ENCODE results near the gene BCAT1.
"Not testable (repeated sequence)": the region's sequence is repeated elsewhere in the genome, so short reads cannot be mapped to it uniquely, and the experiment has no call there.

The BCAT1 gene

DNA sequence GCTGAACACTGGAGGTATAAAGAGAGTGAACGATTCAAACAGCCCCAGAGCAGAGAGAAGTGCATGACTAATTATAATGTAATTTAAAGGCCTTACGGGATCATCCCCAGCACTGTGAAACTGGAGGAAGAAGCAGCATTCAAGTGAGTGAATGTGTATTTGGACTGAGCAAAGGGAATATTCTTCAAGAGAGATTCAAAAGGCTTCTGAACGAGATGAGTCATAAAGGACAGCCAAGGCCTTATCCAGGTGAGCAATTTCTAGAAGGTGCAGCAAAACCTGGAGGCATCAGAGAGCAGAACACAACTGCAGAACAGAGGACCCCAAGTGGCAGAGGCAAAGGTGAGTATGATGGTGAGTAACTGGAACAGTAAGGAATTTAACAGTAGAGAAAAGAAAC, 127.2 kb downstream of the BCAT1 start:
- no peak overlapping the region; the same call in 1 of the 2 replicates for H3K4me3 ChIP-seq (ENCODE audit: low read depth, low read length)
- DNase-seq (ENCODE audit: low read depth) = peak; percentile 29
- TF ChIP-seq, protein P1, sequence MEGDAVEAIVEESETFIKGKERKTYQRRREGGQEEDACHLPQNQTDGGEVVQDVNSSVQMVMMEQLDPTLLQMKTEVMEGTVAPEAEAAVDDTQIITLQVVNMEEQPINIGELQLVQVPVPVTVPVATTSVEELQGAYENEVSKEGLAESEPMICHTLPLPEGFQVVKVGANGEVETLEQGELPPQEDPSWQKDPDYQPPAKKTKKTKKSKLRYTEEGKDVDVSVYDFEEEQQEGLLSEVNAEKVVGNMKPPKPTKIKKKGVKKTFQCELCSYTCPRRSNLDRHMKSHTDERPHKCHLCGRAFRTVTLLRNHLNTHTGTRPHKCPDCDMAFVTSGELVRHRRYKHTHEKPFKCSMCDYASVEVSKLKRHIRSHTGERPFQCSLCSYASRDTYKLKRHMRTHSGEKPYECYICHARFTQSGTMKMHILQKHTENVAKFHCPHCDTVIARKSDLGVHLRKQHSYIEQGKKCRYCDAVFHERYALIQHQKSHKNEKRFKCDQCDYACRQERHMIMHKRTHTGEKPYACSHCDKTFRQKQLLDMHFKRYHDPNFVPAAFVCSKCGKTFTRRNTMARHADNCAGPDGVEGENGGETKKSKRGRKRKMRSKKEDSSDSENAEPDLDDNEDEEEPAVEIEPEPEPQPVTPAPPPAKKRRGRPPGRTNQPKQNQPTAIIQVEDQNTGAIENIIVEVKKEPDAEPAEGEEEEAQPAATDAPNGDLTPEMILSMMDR (IDR thresholded peaks at IDR 0.05; ENCODE audit: low read depth, low read length, missing control alignments) = no peak

DNA sequence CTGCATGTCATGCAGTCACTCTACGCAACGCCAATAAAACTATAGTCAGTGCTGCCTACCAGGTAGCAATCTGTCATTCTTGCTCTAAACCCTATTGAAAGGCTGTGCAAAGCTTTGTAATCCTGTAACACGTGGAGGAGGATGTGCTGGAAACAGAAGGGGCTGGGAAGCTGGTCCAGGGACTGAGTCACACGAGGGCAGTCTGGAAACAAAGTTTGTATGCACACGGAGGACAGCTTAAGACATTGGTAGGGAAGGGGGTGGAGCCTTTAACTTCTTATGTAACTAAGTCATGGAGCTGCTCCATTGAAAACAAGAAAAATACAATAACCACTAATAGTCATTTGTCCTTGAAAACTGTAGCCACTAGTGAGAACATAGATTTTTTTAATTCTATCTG, 128.0 kb downstream of the BCAT1 start:
- TF ChIP-seq, protein P1 (IDR thresholded peaks at IDR 0.05; ENCODE audit: low read depth, low read length, missing control alignments) = no peak
- no peak for DNase-seq (ENCODE audit: low read depth)
- H3K4me3 ChIP-seq (ENCODE audit: low read depth, low read length) = no peak overlapping the region

DNA sequence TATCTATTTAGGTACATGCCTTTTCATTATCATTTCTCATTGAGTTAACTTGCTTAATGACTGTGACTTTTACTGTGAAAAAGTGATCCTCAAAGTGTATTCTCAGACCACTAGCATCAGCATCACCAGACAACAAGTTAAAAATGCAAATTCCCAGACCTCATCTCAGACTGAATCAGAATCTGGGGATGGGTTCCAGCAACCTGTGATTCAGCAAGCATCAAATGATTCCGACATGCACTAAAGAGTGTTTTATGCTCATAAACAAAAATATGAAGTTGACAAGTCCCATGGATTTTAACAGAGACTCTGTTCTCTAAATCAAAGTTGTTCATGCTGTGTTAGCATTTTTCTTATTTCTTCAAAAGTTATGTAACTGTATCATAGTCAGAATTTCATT, 130.6 kb downstream of the BCAT1 start:
- no peak for DNase-seq (ENCODE audit: low read depth)
- no peak overlapping the region for H3K4me3 ChIP-seq (ENCODE audit: low read depth, low read length)
- TF ChIP-seq, protein P1 (IDR thresholded peaks at IDR 0.05; ENCODE audit: low read depth, low read length, missing control alignments) = no peak

DNA sequence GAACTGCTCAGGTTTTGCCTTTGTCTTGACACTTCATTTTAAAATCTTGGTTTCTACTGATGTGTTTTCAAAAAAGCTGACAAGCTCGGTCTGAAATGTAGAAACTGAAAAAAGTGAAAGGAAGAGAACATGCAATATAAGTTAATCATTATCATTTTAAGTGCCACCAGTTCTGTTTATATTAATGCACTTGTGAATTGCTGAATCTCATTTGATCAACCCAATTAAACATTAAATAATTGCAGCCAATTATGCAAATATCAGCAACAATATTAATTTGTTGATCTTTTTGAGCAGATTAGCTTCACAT, 133.8 kb downstream of the BCAT1 start:
- H3K4me3 ChIP-seq (ENCODE audit: low read depth, low read length) = peak overlapping the region; percentile 1; the same call in 1 of the 2 replicates
- no peak for DNase-seq (ENCODE audit: low read depth)
- TF ChIP-seq, protein P1 (IDR thresholded peaks at IDR 0.05; ENCODE audit: low read depth, low read length, missing control alignments) = no peak

DNA sequence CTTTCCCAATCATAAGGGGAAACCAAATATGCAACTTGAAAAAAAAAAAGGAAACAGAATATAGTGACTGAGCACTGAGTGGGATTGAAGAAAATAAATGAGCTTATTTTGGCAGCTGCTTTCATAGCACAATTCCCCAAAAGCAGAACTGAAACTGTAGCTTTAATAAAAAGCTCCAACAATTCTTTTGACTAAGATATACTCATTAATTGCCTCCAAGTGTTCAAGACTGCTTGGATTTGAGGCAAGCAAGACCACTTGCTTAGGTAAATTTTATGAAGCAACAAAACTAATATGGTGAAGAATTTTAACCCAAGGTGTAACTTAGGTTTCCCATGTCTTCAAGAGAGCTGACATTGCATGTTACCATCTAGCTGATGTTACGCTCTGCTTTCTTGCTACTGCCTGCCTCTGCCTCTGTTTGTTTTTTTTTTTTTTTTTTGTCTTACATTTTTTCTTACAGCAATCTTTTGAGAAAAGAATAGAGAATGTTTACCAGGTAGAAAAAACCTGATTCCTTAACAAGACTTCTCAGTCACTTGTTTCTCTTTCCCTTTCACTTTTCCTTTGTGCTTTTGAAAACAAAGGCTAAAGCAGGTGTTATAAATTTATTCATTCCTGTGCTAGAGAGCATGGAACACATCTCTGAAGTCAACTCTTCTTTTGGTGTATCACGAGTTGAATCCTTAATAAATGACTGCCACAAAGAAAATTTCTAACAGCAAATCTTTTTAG, 134.4 kb downstream of the BCAT1 start:
- TF ChIP-seq, protein P1 (IDR thresholded peaks at IDR 0.05; ENCODE audit: low read depth, low read length, missing control alignments) = no peak
- peak; percentile 57 for DNase-seq (ENCODE audit: low read depth)
- H3K4me3 ChIP-seq (ENCODE audit: low read depth, low read length) = peak overlapping the region; percentile 1; the same call in 1 of the 2 replicates

DNA sequence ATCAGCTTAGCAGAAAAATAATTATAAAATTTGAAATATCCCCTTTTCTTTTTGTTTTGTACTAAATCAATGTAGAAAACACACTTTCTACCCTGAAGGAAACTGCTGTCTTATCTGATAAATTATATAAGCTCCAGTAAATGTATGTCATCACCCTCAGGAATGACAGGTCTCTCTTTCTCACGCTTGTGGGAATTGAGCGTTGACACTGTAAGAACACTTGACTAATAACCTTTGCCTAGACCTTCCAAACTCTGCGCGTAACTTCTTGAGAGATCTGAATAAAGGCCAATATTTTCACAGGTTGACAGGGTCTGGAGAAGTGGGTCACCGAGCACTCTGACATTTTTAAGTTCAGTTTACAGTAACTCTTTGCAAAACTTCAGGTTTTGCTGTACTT, 138.5 kb downstream of the BCAT1 start:
- DNase-seq (ENCODE audit: low read depth) = no peak
- no peak overlapping the region for H3K4me3 ChIP-seq (ENCODE audit: low read depth, low read length)
- TF ChIP-seq, protein P1 (IDR thresholded peaks at IDR 0.05; ENCODE audit: low read depth, low read length, missing control alignments) = no peak

DNA sequence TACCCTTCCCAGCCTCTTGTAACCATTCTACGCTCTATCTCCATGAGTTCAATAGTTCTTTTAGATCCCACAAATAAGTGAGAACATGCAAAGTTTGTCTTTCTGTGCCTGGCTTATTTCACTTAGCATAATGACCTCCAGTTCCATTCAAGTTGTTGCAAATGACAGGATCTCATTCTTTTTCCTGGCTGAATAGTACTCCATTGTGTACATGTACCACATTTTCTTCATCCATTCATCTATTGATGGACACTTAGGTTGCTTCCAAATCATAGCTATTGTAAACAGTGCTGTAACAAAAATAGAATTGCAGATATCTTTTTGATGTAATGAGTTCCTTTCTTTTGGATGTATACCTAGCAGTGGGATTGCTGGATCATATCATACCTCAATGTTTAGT, 139.6 kb downstream of the BCAT1 start:
- H3K4me3 ChIP-seq (ENCODE audit: low read depth, low read length); DNase-seq (ENCODE audit: low read depth): not testable (repeated sequence)

Data from GM12864 (cell line).